K562 (cell line): ENCODE measurements around the gene GINS2. TPM values are rescaled to one million over a fixed set of nuclear protein-coding genes. Genes with fewer than 3 reads are reported as not detected.
A peak's percentile ranks its signal among the peaks of the same experiment; 100 is the strongest.

Source experiments
- CC2D1A ChIP-seq: fragments of 450-650 bp; IDR thresholded peaks from 2 replicates; pipeline ENCODE4 v1.6.1; 2017; ENCODE audit warnings: mild to moderate bottlenecking
- DPF2 ChIP-seq: fragments of 450-650 bp; IDR thresholded peaks from 2 replicates; pipeline ENCODE4 v1.6.1; 2016
- ELF4 ChIP-seq: fragments of 450-650 bp; formaldehyde crosslinking; IDR thresholded peaks from 2 replicates; pipeline ENCODE4 v1.4.0; 2022; ENCODE audit warnings: missing genetic modification characterization
- GATAD2A ChIP-seq: fragments of 450-650 bp; IDR thresholded peaks from 2 replicates; pipeline ENCODE4 v1.6.1; 2017
- MTA1 ChIP-seq: fragments of 450-650 bp; IDR thresholded peaks from 2 replicates; pipeline ENCODE4 v1.6.1; 2017; ENCODE audit warnings: borderline replicate concordance
- RFX1 ChIP-seq: fragments of 450-650 bp; IDR thresholded peaks from 2 replicates; pipeline ENCODE4 v1.6.1; 2016; ENCODE audit warnings: mild to moderate bottlenecking, moderate library complexity
- TOE1 ChIP-seq, 2 experiments: fragments of 450-650 bp in 1 of 2; sonication (generic) in 1 of 2; formaldehyde crosslinking in 1 of 2; IDR thresholded peaks; 2 replicates each; pipeline versions ENCODE4 v1.7.1 to v1.8.0; 2016 to 2022; ENCODE audit warnings: borderline replicate concordance in 2 of 2, mild to moderate bottlenecking in 2 of 2, antibody characterized with exemption in 1 of 2, inconsistent platforms in 1 of 2, low read depth in 1 of 2, missing genetic modification reagents in 1 of 2, moderate library complexity in 1 of 2
- TRIM24 ChIP-seq, 2 experiments: fragments of 450-650 bp; IDR thresholded peaks; 2 replicates each; pipeline ENCODE4 v1.6.1; 2016
- ZFPM2 ChIP-seq: fragments of 250-450 bp; sonication (Bioruptor Pico); IDR thresholded peaks from 2 replicates; pipeline ENCODE4 v1.5.1; 2022; ENCODE audit warnings: mild to moderate bottlenecking
- ZNF263 ChIP-seq: sonication (generic); formaldehyde crosslinking; IDR thresholded peaks from 2 replicates; pipeline ENCODE4 v1.8.0; 2022; ENCODE audit warnings: mild to moderate bottlenecking, missing genetic modification reagents, borderline replicate concordance
- polyA plus RNA-seq, 8 experiments: library from polyadenylated mRNA; depleted of rRNA in 4 of 8; stranded (reverse) in 5 of 8; unstranded in 3 of 8; fragments of >200 nt; fragmentation: Nextera tagmentation in 2 of 8; fragmentation: Illumina TruSeq in 1 of 8; extraction: Ambion mirVana in 2 of 8; extraction: Trizol in 1 of 8; gene quantifications; 2 replicates each; pipeline versions ENCODE4 v1.2.1 to v1.2.3, GENCODE V29; 2011 to 2014; ENCODE audit warnings: inconsistent platforms in 1 of 8, missing spikeins in 1 of 8
- total RNA-seq, 7 experiments: library from RNA; depleted of rRNA in 6 of 7; stranded (reverse); fragments of >200 nt in 6 of 7; fragmentation: Illumina TruSeq in 2 of 7; extraction: Trizol in 2 of 7; gene quantifications; 2 replicates each; pipeline versions ENCODE4 v1.2.1 to v1.2.3, GENCODE V29; 2011 to 2021; ENCODE audit warnings: low replicate concordance in 1 of 7
- TF ChIP-seq, protein P1 (sequence below), 2 experiments: fragments of 450-650 bp in 1 of 2; IDR thresholded peaks; 2 replicates each; pipeline ENCODE4 v1.6.1; 2011 to 2017; ENCODE audit warnings: low read depth in 2 of 2, antibody characterized with exemption in 1 of 2, borderline replicate concordance in 1 of 2, low read length in 1 of 2, mild to moderate bottlenecking in 1 of 2, mixed read lengths in 1 of 2; ENCODE audit not compliant: control insufficient read depth in 1 of 2
- TF ChIP-seq, protein P2 (sequence below), 2 experiments: fragments of 450-650 bp; IDR thresholded peaks; 2 replicates each; pipeline ENCODE4 v1.6.1; 2016
- TF ChIP-seq, protein P3 (sequence below): fragments of 450-650 bp; formaldehyde crosslinking; IDR thresholded peaks from 2 replicates; pipeline ENCODE4 v1.4.0; 2022; ENCODE audit warnings: missing genetic modification characterization

GINS2 gene
- total and polyA plus RNA-seq, 9 of the 15 experiments (the other 6 are each of a cell fraction or from before 2014, with no cell fraction given): 40.4 to 76.2 (median 44.6) TPM

DNA sequence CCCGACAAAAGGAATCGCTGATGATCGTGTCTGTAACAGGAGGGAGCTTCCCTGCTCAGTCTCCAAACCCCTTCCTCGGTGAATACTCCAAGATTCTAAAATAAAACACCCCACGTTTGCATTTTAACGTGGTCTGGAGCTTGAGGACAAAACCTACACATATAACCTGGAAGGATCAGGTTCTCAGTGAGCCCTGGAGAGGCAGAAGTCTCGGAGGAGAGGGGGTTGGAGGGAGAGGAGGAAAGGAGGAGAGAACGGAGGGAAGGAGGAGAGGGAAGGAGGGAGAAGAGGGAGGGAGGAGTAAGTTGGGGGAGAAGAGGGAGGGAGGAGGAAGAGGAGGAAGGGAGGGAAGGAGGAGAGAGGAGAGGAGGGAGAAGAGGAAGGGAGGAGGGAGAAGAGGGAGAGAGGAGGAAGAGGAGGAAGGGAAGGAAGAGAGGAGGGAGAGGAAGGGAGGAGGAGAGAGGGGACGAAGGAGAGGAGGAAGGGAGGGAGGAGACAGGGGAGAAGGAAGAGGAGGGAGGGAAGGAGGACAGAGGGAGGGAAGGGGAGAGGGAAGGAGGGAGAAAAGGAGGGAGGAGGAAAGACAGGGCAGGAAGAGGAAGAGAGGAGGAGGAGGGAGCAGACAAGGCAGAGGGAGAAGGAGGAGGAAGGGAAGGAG lies 27.4 kb upstream of the GINS2 start (continued):
- TF ChIP-seq, protein P1, sequence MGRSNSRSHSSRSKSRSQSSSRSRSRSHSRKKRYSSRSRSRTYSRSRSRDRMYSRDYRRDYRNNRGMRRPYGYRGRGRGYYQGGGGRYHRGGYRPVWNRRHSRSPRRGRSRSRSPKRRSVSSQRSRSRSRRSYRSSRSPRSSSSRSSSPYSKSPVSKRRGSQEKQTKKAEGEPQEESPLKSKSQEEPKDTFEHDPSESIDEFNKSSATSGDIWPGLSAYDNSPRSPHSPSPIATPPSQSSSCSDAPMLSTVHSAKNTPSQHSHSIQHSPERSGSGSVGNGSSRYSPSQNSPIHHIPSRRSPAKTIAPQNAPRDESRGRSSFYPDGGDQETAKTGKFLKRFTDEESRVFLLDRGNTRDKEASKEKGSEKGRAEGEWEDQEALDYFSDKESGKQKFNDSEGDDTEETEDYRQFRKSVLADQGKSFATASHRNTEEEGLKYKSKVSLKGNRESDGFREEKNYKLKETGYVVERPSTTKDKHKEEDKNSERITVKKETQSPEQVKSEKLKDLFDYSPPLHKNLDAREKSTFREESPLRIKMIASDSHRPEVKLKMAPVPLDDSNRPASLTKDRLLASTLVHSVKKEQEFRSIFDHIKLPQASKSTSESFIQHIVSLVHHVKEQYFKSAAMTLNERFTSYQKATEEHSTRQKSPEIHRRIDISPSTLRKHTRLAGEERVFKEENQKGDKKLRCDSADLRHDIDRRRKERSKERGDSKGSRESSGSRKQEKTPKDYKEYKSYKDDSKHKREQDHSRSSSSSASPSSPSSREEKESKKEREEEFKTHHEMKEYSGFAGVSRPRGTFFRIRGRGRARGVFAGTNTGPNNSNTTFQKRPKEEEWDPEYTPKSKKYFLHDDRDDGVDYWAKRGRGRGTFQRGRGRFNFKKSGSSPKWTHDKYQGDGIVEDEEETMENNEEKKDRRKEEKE (IDR thresholded peaks at IDR 0.05; ENCODE audit: borderline replicate concordance in 1 of 2, control insufficient read depth in 1 of 2, low read depth in 2 of 2, low read length in 1 of 2): 0 out of 4 replicates have a peak, but pooled peaks of 1 of the 2 experiments have one; percentile 23
- TF ChIP-seq CC2D1A (peak; percentile 47; the same call in 1 of the 2 replicates), GATAD2A (peak; percentile 49; the same call in 1 of the 2 replicates), ZNF263 (peak; percentile 92), ZFPM2 (CRISPR knock-in tag) (no peak), RFX1 (no peak), ELF4 (CRISPR knock-in tag) (0 out of 2 replicates have a peak, but pooled peaks have one; percentile 13), MTA1 (peak; percentile 74), DPF2 (peak; percentile 39; the same call in 1 of the 2 replicates), TRIM24 (IDR thresholded peaks at IDR 0.05) (0 out of 4 replicates have a peak, but pooled peaks have one; percentile 13 to 17), TOE1 (IDR thresholded peaks at IDR 0.05; ENCODE audit: borderline replicate concordance) (0 out of 2 replicates have a peak, but pooled peaks have one; percentile 15), TOE1 (CRISPR knock-in tag; IDR thresholded peaks at IDR 0.05; ENCODE audit: borderline replicate concordance, low read depth) (no peak)
- TF ChIP-seq, protein P2, sequence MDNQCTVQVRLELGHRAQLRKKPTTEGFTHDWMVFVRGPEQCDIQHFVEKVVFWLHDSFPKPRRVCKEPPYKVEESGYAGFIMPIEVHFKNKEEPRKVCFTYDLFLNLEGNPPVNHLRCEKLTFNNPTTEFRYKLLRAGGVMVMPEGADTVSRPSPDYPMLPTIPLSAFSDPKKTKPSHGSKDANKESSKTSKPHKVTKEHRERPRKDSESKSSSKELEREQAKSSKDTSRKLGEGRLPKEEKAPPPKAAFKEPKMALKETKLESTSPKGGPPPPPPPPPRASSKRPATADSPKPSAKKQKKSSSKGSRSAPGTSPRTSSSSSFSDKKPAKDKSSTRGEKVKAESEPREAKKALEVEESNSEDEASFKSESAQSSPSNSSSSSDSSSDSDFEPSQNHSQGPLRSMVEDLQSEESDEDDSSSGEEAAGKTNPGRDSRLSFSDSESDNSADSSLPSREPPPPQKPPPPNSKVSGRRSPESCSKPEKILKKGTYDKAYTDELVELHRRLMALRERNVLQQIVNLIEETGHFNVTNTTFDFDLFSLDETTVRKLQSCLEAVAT (IDR thresholded peaks at IDR 0.05): 0 out of 4 replicates have a peak, but pooled peaks have one; percentile 59
- TF ChIP-seq, protein P3, sequence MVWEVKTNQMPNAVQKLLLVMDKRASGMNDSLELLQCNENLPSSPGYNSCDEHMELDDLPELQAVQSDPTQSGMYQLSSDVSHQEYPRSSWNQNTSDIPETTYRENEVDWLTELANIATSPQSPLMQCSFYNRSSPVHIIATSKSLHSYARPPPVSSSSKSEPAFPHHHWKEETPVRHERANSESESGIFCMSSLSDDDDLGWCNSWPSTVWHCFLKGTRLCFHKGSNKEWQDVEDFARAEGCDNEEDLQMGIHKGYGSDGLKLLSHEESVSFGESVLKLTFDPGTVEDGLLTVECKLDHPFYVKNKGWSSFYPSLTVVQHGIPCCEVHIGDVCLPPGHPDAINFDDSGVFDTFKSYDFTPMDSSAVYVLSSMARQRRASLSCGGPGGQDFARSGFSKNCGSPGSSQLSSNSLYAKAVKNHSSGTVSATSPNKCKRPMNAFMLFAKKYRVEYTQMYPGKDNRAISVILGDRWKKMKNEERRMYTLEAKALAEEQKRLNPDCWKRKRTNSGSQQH (CRISPR knock-in tag): 0 out of 2 replicates have a peak, but pooled peaks have one; percentile 18
